GM18873 (cell line): ENCODE results near the gene JAG2.

ENCODE experiments used
- ATAC-seq: cut with Tn5 transposase; IDR thresholded peaks from one replicate; pipeline ENCODE4 v1.9.1; 2021; ENCODE audit warnings: mild to moderate bottlenecking, moderate library complexity, moderate number of reproducible peaks; ENCODE audit not compliant: unreplicated experiment, low FRiP score

The JAG2 gene

GRCh38 chr14:105185001-105185400 is 16.4 kb upstream of the JAG2 start:
- ATAC-seq, result no peak

- ATAC-seq, result no peak
These were observed 15.9 kb upstream of the JAG2 start for GRCh38 chr14:105184461-105184860.

GRCh38 chr14:105182296-105183020 is 13.9 kb upstream of the JAG2 start:
- no peak for ATAC-seq

GRCh38 chr14:105181549-105182295 is 13.1 kb upstream of the JAG2 start:
- no peak for ATAC-seq

DNA sequence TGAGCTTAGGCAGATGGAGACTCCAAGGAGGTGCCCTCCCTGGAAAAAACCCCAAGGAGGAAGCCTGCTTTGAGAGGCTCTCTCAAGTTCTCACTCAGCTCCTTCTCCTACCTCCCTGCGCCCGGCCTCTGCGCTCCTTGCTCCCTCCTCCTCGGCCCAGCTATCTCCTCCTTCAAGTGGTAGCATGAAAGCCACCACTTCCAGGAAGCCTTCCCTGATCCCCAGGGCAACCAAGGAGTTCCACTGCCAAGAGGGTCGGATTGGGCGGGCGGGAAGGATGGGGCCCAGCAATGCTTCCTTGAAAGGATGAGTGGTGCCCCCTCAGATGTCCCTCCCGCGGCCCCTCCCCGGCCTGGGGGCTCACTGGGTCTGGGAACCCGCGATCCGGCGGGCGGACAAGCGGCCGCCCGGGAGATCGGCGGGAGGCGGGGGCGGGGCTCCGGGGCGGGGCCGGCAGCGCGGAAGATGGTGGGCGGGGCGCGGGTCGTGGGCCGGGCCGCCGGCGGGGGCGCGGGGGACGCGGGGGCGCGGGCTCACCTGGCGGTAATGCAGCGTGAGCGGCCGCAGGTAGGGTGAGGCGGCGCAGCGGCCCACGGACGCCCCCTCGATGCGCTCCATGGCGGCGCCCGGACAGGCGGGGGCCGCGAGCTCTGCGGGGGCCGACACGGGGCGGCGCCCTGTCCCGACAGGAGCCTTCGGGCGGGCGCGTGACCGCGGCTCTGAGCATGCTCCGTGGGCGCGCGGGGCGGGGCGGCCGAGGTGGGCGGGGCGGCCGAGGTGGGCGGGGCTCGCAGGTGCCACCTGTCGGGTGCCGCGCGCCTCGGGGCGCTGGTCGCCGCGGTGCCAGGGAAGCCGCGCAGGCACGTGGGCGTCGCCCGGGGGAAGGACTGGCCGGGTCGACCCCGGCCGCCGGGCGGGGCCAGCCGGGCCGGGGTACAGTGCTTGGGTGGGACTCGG is 12.3 kb upstream of the JAG2 start, which contains the start of gene NUDT14:
Gene NUDT14 (minus strand): TSS at position 721 of the 957 bp plus-strand sequence. CDS start 103 bp downstream, at position 618.
- no peak for ATAC-seq

GRCh38 chr14:105179191-105179590 is 10.6 kb upstream of the JAG2 start:
- ATAC-seq, result no peak

DNA sequence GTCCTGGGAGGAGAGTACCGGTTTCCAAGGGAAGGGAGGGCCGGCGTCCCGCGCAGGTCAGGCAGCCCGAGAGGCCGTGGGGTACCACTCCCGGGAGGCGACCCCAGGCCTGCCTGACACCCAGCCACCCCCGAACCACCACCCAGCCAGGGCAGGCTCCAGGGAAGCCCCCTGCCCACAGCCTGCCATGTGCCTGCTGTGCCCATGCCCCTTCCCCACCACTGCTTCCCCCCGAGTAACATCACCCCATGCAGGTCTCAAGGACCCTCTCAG is 10.2 kb upstream of the JAG2 start:
- no peak for ATAC-seq

GRCh38 chr14:105178069-105178867 is 9.7 kb upstream of the JAG2 start:
- ATAC-seq, result no peak

DNA sequence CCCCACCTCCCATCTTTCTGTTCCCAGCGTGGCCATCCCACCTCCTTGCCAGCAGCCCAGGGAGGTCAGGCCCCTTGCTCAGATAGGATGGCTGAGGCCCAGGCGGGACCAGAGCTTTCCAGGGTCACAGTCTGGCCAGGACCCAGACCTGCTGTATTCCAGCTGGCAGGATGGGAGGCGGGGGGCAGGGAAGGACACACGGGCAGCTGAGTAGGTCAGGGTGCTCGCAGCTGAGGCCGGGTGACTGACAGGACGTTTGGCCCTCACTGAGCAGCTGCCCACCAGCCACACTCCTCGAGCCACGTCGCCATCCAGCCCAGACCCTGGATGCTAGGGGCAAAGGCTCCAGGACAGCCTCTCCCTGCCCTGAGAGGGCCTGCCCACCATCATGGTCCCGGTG is 8.5 kb upstream of the JAG2 start:
- ATAC-seq, result no peak

DNA sequence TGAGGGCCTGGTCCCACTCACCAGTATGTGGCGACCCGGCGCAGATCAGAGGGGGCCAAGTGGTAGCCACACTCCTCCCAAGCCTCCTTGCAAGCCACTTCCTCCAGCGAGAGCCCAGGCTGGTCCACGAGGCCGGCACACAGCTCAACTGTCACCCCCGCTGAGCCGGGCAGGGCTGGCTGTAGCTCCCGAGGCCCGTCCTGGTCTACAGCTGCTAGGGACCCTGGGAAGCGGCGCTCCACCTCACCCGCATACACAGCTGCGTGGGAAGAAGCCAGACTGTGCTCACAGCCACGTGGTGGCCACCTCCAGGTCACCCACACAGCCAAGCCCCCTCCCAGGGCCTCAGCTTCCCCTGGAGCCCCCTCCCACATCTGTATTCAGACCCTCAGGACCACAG is 7.9 kb upstream of the JAG2 start:
- no peak for ATAC-seq

- no peak for ATAC-seq
These were observed 5.6 kb upstream of the JAG2 start for GRCh38 chr14:105173901-105174894.

GRCh38 chr14:105173145-105173544 is 4.6 kb upstream of the JAG2 start:
- ATAC-seq, result no peak

- ATAC-seq, result no peak
These were observed 3.9 kb upstream of the JAG2 start for GRCh38 chr14:105172476-105172875.

GRCh38 chr14:105171004-105171673 is 2.6 kb upstream of the JAG2 start:
- ATAC-seq, result no peak

DNA sequence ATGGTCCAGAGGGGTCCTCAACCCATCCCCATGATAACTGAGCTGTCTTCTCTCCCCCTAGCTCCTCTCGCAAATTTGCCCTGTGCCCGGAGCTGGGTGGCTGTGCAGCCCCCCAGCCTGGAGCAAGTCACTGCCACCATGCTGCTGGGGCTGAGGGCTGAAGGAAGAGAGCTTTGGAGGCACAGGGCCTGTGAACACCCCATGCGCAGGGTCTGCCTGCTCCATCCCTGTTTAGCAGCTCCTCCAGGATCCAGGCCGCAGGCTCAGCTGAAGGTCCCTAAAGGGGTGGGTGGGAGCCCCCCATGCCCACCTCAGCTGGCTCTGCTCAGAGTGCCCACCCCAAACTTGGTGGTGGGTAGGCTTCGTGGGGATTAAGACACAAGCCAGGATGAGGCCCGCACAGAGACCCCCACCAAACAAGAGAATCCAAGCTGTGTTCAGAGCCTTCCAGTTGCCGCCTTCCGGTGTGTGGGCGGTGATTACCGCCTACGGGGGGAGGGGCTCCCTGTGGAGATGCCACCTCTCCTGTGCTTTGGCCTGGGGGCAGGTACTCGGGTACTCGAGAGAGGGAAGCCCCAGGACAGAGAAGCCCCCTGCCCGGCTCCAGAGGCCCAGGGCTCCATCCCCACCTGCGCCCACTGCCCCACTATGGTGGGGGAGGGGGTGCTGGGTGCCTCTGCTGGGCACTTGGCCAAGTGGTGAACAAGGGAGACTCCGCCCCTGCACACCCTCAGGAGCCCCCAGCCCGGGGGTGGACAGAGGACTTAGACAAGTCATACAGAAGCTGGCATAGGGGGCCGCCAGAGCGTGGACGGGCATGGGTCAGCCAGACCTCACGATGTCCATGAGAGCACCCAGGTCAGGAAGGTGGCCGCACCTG is 1.4 kb upstream of the JAG2 start:
- no peak for ATAC-seq

- ATAC-seq, result no peak
These were observed 467 bp upstream of the JAG2 start for GRCh38 chr14:105168979-105169507.

GRCh38 chr14:105168093-105168420 is 519 bp downstream of the JAG2 start:
- ATAC-seq, result no peak
